Neural crest cell (in vitro differentiated cells): ENCODE measurements around the gene RPA3. TPM values are rescaled to one million over a fixed set of nuclear protein-coding genes. Genes with fewer than 3 reads are reported as not detected.

ENCODE experiments used
- DNase-seq: peaks from one replicate; pipeline ENCODE4 v3.0.0; 2021; ENCODE audit warnings: low read depth, mixed read lengths, low spot score
- H3K27ac Mint-ChIP-seq: one replicate; pipeline ENCODE4 v1.8.0; 2021; ENCODE audit warnings: mild to moderate bottlenecking, mixed read lengths; ENCODE audit not compliant: unreplicated experiment
- H3K27me3 Mint-ChIP-seq: 2 replicates; pipeline ENCODE4 v1.8.0; 2021; ENCODE audit warnings: low read depth, mild to moderate bottlenecking, mixed read lengths
- H3K36me3 Mint-ChIP-seq: 2 replicates; pipeline ENCODE4 v1.8.0; 2021; ENCODE audit warnings: low read depth, mild to moderate bottlenecking, mixed read lengths
- H3K4me1 Mint-ChIP-seq: 2 replicates; pipeline ENCODE4 v1.8.0; 2021; ENCODE audit warnings: mixed read lengths
- H3K4me3 Mint-ChIP-seq: one replicate; pipeline ENCODE4 v1.8.0; 2021; ENCODE audit warnings: mild to moderate bottlenecking, mixed read lengths
- H3K9me3 Mint-ChIP-seq: 2 replicates; pipeline ENCODE4 v1.8.0; 2021; ENCODE audit warnings: mixed read lengths
- total RNA-seq: library from RNA; stranded (reverse); gene quantifications from 2 replicates; pipeline ENCODE4 v1.2.1, GENCODE V29; 2021
- TF ChIP-seq, protein P1 (sequence below): fragments of 200-600 bp; sonication (generic); conservative IDR thresholded peaks from 2 replicates; pipeline ENCODE4 v1.5.0; 2021; ENCODE audit warnings: antibody characterized with exemption, mild to moderate bottlenecking

The RPA3 gene
- total RNA-seq, 1 donor from 2014 or later = 78.8 TPM

DNA sequence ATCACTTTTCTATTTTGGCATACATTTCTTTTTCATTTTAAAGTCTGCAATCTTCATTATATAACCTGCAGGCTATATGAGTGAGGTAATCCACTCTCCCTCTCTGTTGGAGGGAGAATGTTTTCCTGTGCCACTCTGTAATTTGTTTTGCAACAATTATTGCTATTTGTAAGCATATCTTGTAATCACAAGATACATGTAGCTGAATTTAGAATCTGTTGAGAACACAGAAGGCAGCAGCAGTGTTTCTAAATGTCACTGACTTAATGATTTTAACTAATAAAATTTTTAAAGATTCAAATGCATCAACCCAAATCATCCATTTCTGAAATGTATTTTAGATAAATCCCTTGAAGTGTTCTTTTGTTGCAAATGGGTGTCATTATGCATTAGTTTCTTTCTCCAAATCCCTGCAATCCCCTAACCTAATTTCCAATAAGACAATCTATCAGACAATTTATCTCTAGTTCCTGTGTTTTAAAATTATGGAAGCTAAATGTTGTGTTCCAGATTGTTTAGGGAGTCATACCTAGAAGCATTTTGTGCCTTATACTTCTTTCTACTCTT is 97.7 kb downstream of the RPA3 start:
- TF ChIP-seq, protein P1, sequence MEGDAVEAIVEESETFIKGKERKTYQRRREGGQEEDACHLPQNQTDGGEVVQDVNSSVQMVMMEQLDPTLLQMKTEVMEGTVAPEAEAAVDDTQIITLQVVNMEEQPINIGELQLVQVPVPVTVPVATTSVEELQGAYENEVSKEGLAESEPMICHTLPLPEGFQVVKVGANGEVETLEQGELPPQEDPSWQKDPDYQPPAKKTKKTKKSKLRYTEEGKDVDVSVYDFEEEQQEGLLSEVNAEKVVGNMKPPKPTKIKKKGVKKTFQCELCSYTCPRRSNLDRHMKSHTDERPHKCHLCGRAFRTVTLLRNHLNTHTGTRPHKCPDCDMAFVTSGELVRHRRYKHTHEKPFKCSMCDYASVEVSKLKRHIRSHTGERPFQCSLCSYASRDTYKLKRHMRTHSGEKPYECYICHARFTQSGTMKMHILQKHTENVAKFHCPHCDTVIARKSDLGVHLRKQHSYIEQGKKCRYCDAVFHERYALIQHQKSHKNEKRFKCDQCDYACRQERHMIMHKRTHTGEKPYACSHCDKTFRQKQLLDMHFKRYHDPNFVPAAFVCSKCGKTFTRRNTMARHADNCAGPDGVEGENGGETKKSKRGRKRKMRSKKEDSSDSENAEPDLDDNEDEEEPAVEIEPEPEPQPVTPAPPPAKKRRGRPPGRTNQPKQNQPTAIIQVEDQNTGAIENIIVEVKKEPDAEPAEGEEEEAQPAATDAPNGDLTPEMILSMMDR = no peak
- DNase-seq = no peak
- Mint-ChIP-seq H3K4me3 (no peak overlapping the region), H3K27me3 (no peaks in the 10 kb centered on the region), H3K9me3 (no peaks in the 10 kb centered on the region), H3K4me1 (no peaks in the 10 kb centered on the region), H3K36me3 (no peaks in the 10 kb centered on the region), H3K27ac (no peak overlapping the region)

DNA sequence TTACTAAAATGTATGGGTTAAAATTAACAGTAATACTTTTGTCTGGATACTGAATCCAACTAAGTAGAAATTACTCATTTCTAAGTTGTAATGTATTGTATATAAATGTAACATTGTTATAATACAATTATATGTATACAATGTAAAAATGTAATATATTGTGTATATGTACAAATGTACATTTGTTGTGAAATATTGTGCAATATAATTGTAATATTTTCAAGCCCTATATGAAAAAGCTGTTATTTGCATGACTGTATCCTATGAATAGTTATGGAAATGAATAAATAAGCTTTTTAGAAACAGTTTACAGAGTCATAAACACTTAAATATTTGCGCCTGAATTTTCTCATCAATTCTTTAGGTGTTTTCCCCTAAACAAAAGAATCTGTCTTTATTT is 98.2 kb downstream of the RPA3 start:
- H3K9me3 Mint-ChIP-seq = no peaks in the 10 kb centered on the region

DNA sequence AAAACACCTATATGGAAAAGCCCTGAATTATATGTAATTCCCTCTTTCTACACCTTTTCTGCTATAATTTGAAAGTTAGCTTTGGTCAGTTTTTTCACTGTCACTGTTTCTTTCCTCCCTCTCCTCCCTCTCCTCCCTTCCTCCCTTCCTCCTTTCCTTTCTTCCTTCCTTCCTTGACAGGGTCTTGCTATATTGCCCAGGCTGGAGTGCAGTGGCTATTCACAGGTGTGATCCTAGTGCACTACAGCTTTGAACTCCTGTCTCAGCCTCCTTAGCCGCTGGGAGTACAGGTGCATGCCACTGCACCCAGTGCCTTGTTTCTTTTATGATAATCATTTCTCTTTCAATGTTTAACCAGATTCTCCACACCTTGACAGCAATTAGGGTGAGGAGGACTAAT is 100.0 kb downstream of the RPA3 start:
- TF ChIP-seq, protein P1 = no peak
- H3K36me3 Mint-ChIP-seq = no peaks in the 10 kb centered on the region
- DNase-seq = no peak
- no peaks in the 10 kb centered on the region for H3K9me3 Mint-ChIP-seq
- H3K4me1 Mint-ChIP-seq = no peaks in the 10 kb centered on the region
- H3K4me3 Mint-ChIP-seq = no peak overlapping the region
- no peaks in the 10 kb centered on the region for H3K27me3 Mint-ChIP-seq
- no peak overlapping the region for H3K27ac Mint-ChIP-seq

More for the DNA sequence above, 98.2 kb downstream of the RPA3 start:
- TF ChIP-seq, protein P1 = no peak
- Mint-ChIP-seq H3K36me3 (no peaks in the 10 kb centered on the region), H3K4me3 (no peak overlapping the region), H3K27me3 (no peaks in the 10 kb centered on the region), H3K27ac (no peak overlapping the region), H3K4me1 (no peaks in the 10 kb centered on the region)
- no peak for DNase-seq

DNA sequence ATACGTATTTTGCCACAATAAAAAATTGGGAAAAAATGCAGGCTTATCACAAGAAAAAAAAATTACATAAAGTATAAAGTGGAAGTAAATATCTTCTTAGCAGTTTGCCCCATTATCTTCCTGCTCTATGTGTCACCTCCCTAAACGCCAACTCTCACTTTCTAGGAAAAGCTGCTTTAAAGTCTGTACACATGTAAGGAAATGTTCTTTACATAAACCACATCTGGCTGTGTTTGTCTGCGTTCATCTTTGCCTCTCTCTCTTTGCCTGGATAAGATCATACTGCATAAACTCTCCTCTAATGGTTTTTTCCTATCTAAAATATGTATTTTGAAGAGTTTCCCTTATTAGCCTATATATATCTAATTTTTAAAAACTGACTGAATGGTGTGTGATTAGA is 100.9 kb downstream of the RPA3 start:
- H3K27ac Mint-ChIP-seq = no peak overlapping the region
- no peaks in the 10 kb centered on the region for H3K4me1 Mint-ChIP-seq
- TF ChIP-seq, protein P1 = no peak
- H3K27me3 Mint-ChIP-seq = no peaks in the 10 kb centered on the region
- no peaks in the 10 kb centered on the region for H3K36me3 Mint-ChIP-seq
- H3K9me3 Mint-ChIP-seq = no peaks in the 10 kb centered on the region
- H3K4me3 Mint-ChIP-seq = no peak overlapping the region
- no peak for DNase-seq

DNA sequence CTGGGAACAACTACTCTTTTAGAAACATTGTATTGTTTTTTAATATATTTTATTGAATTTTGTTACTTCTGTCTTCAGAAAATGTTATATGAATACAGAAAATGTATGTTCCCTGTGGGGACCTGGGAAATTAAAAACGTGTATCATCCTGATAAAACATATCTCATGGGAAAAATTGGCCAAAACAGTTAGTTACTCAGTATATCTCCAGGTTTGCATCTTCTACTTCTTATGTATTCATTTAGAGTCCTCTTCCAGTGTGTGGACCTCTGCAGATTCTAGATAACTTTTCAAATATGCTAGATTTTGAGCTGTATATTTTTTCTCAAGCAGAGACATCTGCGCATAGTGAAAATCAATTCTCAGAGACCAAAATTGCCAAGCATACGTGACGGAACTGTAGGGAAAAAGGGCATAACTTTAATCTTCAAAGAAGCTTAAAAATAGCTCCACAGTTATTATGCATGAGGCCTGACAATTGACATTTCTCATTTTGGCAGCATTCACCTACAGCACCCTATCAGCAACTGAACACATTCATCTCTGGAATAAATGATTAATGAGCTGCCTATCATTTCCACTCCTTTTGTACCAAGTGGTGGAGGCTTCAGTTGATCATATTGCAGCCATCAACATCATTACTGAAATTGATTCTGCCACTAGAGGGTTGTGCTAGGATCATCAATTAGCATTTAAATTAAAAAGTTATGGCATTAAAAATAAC is 104.2 kb downstream of the RPA3 start:
- TF ChIP-seq, protein P1 = no peak
- Mint-ChIP-seq H3K4me1 (no peaks in the 10 kb centered on the region), H3K4me3 (no peak overlapping the region), H3K9me3 (no peaks in the 10 kb centered on the region), H3K27me3 (no peaks in the 10 kb centered on the region), H3K27ac (no peak overlapping the region), H3K36me3 (no peaks in the 10 kb centered on the region)
- no peak for DNase-seq
